Pulmonary artery endothelial cell (primary cell): ENCODE results near the gene DHRS7. TPM values are rescaled to one million over a fixed set of nuclear protein-coding genes. Genes with fewer than 3 reads are reported as not detected.
A peak's percentile ranks its signal among the peaks of the same experiment; 100 is the strongest.

Source experiments
- DNase-seq: peaks from one replicate; pipeline ENCODE4 v3.0.0-alpha.2; 2011; ENCODE audit warnings: low read depth, low spot score
- total RNA-seq: library from RNA; depleted of rRNA; stranded (reverse); fragments of >200 nt; gene quantifications from 2 replicates; pipeline ENCODE4 v1.2.3, GENCODE V29; 2014

The DHRS7 gene
- 63.6 and 71.4 TPM in 2 replicates for total RNA-seq

- peak; percentile 40 for DNase-seq
Observed at GRCh38 chr14:60164712-60165546, at the start of gene DHRS7. Gene DHRS7 (minus strand): TSS chr14:60165398. CDS start chr14:60165309, 89 bp downstream.

- no peak for DNase-seq
Observed at GRCh38 chr14:60214415-60215126, 49.4 kb upstream of the DHRS7 start.

- DNase-seq = no peak
Observed at GRCh38 chr14:60214003-60214402, 48.8 kb upstream of the DHRS7 start.

- DNase-seq = no peak
Observed at GRCh38 chr14:60212503-60213371, 47.5 kb upstream of the DHRS7 start.

GRCh38 chr14:60211153-60211552 lies 46.0 kb upstream of the DHRS7 start:
- no peak for DNase-seq

GRCh38 chr14:60210703-60211102 lies 45.5 kb upstream of the DHRS7 start:
- DNase-seq = no peak

GRCh38 chr14:60206837-60207533 lies 41.8 kb upstream of the DHRS7 start:
- no peak for DNase-seq

- DNase-seq = no peak
Observed at GRCh38 chr14:60206249-60206670, 41.1 kb upstream of the DHRS7 start.

GRCh38 chr14:60204843-60205774 lies 39.9 kb upstream of the DHRS7 start:
- DNase-seq = no peak

- no peak for DNase-seq
Observed at GRCh38 chr14:60204104-60204842, 39.1 kb upstream of the DHRS7 start.

- DNase-seq = no peak
Observed at GRCh38 chr14:60199321-60199720, 34.1 kb upstream of the DHRS7 start.

- DNase-seq = no peak
Observed at GRCh38 chr14:60197629-60198303, 32.6 kb upstream of the DHRS7 start.

- DNase-seq = no peak
Observed at GRCh38 chr14:60196291-60196690, 31.1 kb upstream of the DHRS7 start.

- DNase-seq = no peak
Observed at GRCh38 chr14:60195179-60195810, 30.1 kb upstream of the DHRS7 start.

GRCh38 chr14:60189923-60190840 lies 25.0 kb upstream of the DHRS7 start:
- no peak for DNase-seq

- DNase-seq = no peak
Observed at GRCh38 chr14:60188696-60189095, 23.5 kb upstream of the DHRS7 start.

GRCh38 chr14:60188115-60188514 lies 22.9 kb upstream of the DHRS7 start:
- DNase-seq = no peak
